Activated naive CD4-positive, alpha-beta T cell treated with Interleukin-2 at 50 U/mL for 16 hours (primary cell): Measurements from ENCODE around the gene INIP.

Experiments
- DNase-seq: peaks from one replicate; pipeline ENCODE4 v3.0.0-alpha.2; 2020

Gene INIP

GRCh38 chr9:112665347-112665746, 52.6 kb downstream of the INIP start:
- DNase-seq = no peak

GRCh38 chr9:112664531-112664930, 53.4 kb downstream of the INIP start:
- DNase-seq = no peak

- no peak for DNase-seq
Measured at GRCh38 chr9:112663681-112664080, 54.2 kb downstream of the INIP start.

GRCh38 chr9:112659906-112660305, 58.0 kb downstream of the INIP start:
- no peak for DNase-seq

GRCh38 chr9:112655668-112656067, 62.2 kb downstream of the INIP start:
- no peak for DNase-seq

- no peak for DNase-seq
Measured at GRCh38 chr9:112654282-112654681, 63.6 kb downstream of the INIP start.

GRCh38 chr9:112648624-112649023, 69.3 kb downstream of the INIP start:
- no peak for DNase-seq

GRCh38 chr9:112647596-112647995, 70.3 kb downstream of the INIP start:
- no peak for DNase-seq

- no peak for DNase-seq
Measured at GRCh38 chr9:112642126-112642525, 75.8 kb downstream of the INIP start.

- DNase-seq = no peak
Measured at GRCh38 chr9:112640311-112640710, 77.6 kb downstream of the INIP start.
